Measurements from ENCODE around the gene FAS. TPM values are rescaled to one million over a fixed set of nuclear protein-coding genes. Genes with fewer than 3 reads are reported as not detected.
A peak's percentile ranks its signal among the peaks of the same experiment; 100 is the strongest.

FAS gene
- total RNA-seq, 1 donor, result 95.9 TPM

- no peak overlapping the region for H3K4me3 ChIP-seq (ENCODE audit: low read depth, low read length)
- no peak for DNase-seq (ENCODE audit: low read depth)
- TF ChIP-seq CTCF (IDR thresholded peaks at IDR 0.05; ENCODE audit: insufficient read depth, low read depth, low read length), result no peak
Observed at GRCh38 chr10:89043052-89043451, 52.5 kb downstream of the FAS start.

- no peak overlapping the region for H3K4me3 ChIP-seq (ENCODE audit: low read depth, low read length)
- DNase-seq (ENCODE audit: low read depth), result peak; percentile 28
- no peak for TF ChIP-seq CTCF (IDR thresholded peaks at IDR 0.05; ENCODE audit: insufficient read depth, low read depth, low read length)
Observed at GRCh38 chr10:89047397-89047796, 56.8 kb downstream of the FAS start.

GRCh38 chr10:89051593-89051992, 61.0 kb downstream of the FAS start:
- no peak for TF ChIP-seq CTCF (IDR thresholded peaks at IDR 0.05; ENCODE audit: insufficient read depth, low read depth, low read length)
- no peak overlapping the region for H3K4me3 ChIP-seq (ENCODE audit: low read depth, low read length)
- no peak for DNase-seq (ENCODE audit: low read depth)

GRCh38 chr10:89053555-89053954, 63.0 kb downstream of the FAS start:
- TF ChIP-seq CTCF (IDR thresholded peaks at IDR 0.05; ENCODE audit: insufficient read depth, low read depth, low read length), result no peak
- no peak overlapping the region for H3K4me3 ChIP-seq (ENCODE audit: low read depth, low read length)
- DNase-seq (ENCODE audit: low read depth), result no peak

GRCh38 chr10:89055159-89055558, 64.6 kb downstream of the FAS start:
- no peak for TF ChIP-seq CTCF (IDR thresholded peaks at IDR 0.05; ENCODE audit: insufficient read depth, low read depth, low read length)
- DNase-seq (ENCODE audit: low read depth), result no peak
- H3K4me3 ChIP-seq (ENCODE audit: low read depth, low read length), result no peak overlapping the region

GRCh38 chr10:89062861-89063260, 72.3 kb downstream of the FAS start:
- no peak overlapping the region for H3K4me3 ChIP-seq (ENCODE audit: low read depth, low read length)
- TF ChIP-seq CTCF (IDR thresholded peaks at IDR 0.05; ENCODE audit: insufficient read depth, low read depth, low read length), result no peak
- DNase-seq (ENCODE audit: low read depth), result no peak

GRCh38 chr10:89063465-89063864, 72.9 kb downstream of the FAS start:
- DNase-seq (ENCODE audit: low read depth), result no peak
- no peak for TF ChIP-seq CTCF (IDR thresholded peaks at IDR 0.05; ENCODE audit: insufficient read depth, low read depth, low read length)
- no peak overlapping the region for H3K4me3 ChIP-seq (ENCODE audit: low read depth, low read length)

Data from fibroblast of villous mesenchyme (primary cell).